ENCODE results near the gene CEP290. TPM values are rescaled to one million over a fixed set of nuclear protein-coding genes. Genes with fewer than 3 reads are reported as not detected.

The CEP290 gene
- total and polyA plus RNA-seq, 4 donors: 1.0 to 4.7 (median 4.0) TPM

- TF ChIP-seq CTCF (IDR thresholded peaks at IDR 0.05; ENCODE audit: low read depth, low read length, missing input control) (no peak), GABPA (IDR thresholded peaks at IDR 0.05 in 1 of 2, conservative IDR thresholded peaks at IDR 0.05 in 1 of 2) (no peak), NR2F2 (IDR thresholded peaks at IDR 0.05) (no peak), SP1 (IDR thresholded peaks at IDR 0.05) (no peak), RXRA (IDR thresholded peaks at IDR 0.05) (no peak)
These were observed 112.7 kb downstream of the CEP290 start, which contains the start of gene C12orf50 (continued) for GRCh38 chr12:88029093-88029665.

GRCh38 chr12:88026196-88026595, 115.7 kb downstream of the CEP290 start:
- H3K9ac ChIP-seq (ENCODE audit: low read depth in 1 of 2, low read length in 2 of 2): no peak overlapping the region
- 91% methylated on average over 1 of the region's 1 CpG for WGBS
- no peaks in the 10 kb centered on the region for H3K27me3 ChIP-seq (ENCODE audit: control insufficient read depth in 4 of 4, insufficient read depth in 4 of 4, low read length in 3 of 4)
- DNase-seq (ENCODE audit: low spot score): no peak
- H3K4me3 ChIP-seq (ENCODE audit: low read depth in 1 of 3, low read length in 3 of 3): no peak overlapping the region
- no peaks in the 10 kb centered on the region for H3K4me1 ChIP-seq (ENCODE audit: control insufficient read depth in 4 of 4, insufficient read depth in 4 of 4, low read length in 3 of 4)
- no peak overlapping the region for H3K27ac ChIP-seq (ENCODE audit: low read depth in 1 of 2, low read length in 2 of 2)
- H3K9me3 ChIP-seq (ENCODE audit: control insufficient read depth in 4 of 4, low read length in 3 of 4): no peaks in the 10 kb centered on the region
- no peaks in the 10 kb centered on the region for H3K36me3 ChIP-seq (ENCODE audit: control insufficient read depth in 4 of 4, insufficient read depth in 3 of 4, low read depth in 1 of 4, low read length in 3 of 4)
- TF ChIP-seq MAX (IDR thresholded peaks at IDR 0.05) (no peak), TAF1 (conservative IDR thresholded peaks at IDR 0.05) (no peak), CTCF (IDR thresholded peaks at IDR 0.05; ENCODE audit: low read depth, low read length, missing input control) (no peak), REST (IDR thresholded peaks at IDR 0.05) (no peak), RXRA (IDR thresholded peaks at IDR 0.05) (no peak), RAD21 (IDR thresholded peaks at IDR 0.05) (no peak), HNF4A (conservative IDR thresholded peaks at IDR 0.05) (no peak), JUND (IDR thresholded peaks at IDR 0.05) (no peak), ATF3 (IDR thresholded peaks at IDR 0.05) (no peak), NR2F2 (IDR thresholded peaks at IDR 0.05) (no peak), FOXA1 (IDR thresholded peaks at IDR 0.05) (no peak), FOXA2 (IDR thresholded peaks at IDR 0.05) (no peak), ZBTB33 (IDR thresholded peaks at IDR 0.05) (no peak), GABPA (IDR thresholded peaks at IDR 0.05 in 1 of 2, conservative IDR thresholded peaks at IDR 0.05 in 1 of 2) (no peak)
